GM12875 (cell line): Measurements from ENCODE around the gene KCNMA1.

Experiments
- H3K4me3 ChIP-seq: one replicate; pipeline ENCODE4 v1.5.1; 2011; ENCODE audit warnings: low read depth, low read length, control low read depth
- CTCF ChIP-seq: IDR thresholded peaks from 2 replicates; pipeline ENCODE4 v1.5.1; 2011; ENCODE audit warnings: low read depth, mild to moderate bottlenecking, control low read depth, inconsistent platforms, low read length, moderate library complexity, borderline replicate concordance; ENCODE audit not compliant: insufficient read depth

Gene KCNMA1

GRCh38 chr10:77283326-77283725, 354.3 kb downstream of the KCNMA1 start:
- no peak overlapping the region for H3K4me3 ChIP-seq
- no peak for TF ChIP-seq CTCF

DNA sequence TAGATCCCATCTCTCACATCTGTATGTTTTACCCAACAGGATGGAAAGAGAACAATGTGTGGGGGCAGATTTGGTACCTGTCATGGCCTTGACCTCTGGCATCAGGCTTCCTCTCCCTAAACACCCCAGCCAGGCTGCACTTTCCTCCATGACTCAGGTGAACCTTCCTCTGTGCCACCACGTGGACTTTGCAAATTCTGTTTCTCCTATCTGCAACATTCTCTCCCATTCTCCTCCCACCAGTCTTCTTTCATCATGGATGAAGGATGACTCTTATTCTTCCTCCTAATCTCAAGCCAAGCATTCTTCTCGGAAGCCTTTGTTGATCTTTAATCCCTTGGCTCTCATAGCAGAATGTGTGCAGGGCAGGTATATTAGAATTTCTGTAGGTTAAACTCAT, 355.4 kb downstream of the KCNMA1 start:
- TF ChIP-seq CTCF: no peak
- no peak overlapping the region for H3K4me3 ChIP-seq

GRCh38 chr10:77281719-77282118, 355.9 kb downstream of the KCNMA1 start:
- no peak overlapping the region for H3K4me3 ChIP-seq
- no peak for TF ChIP-seq CTCF

DNA sequence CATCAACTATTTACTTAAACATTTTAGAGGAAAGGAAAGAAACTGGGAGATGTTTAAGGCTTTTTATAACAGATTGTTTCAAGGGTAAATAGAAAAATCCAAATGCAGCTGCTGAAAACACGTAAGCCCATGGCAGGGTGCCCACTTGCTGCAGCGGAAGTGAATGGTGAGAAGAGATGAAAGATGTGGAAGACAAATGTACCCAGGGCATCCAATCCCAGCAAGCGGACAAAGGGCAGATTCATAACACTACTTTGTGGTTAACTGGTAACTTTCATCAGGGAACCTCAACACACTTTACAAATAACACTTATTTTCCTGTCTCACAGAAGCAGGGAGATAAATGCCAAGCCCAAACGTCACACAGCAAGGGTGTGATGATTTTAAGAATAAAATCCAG, 358.4 kb downstream of the KCNMA1 start:
- no peak for TF ChIP-seq CTCF
- H3K4me3 ChIP-seq: no peak overlapping the region

- H3K4me3 ChIP-seq: no peak overlapping the region
- no peak for TF ChIP-seq CTCF
Measured at GRCh38 chr10:77274046-77274795, 363.4 kb downstream of the KCNMA1 start.

DNA sequence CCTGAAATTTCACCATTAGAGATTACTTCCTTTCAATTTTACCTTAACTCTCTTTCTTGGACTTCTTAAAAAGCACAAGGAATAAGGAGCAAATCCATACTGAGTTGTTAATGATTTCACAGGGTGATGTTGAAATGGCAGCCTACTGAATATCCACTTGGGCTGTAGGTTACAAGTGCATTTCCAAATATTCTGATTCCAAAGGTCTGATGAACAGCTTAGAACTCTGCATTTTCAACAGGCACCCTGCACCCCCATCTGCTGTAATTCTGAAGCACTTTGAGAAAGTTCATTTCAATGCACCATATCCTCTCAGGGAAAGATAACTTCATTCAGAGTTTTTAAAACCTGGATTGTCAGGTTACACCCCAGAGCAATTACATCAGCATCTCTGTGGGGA, 368.4 kb downstream of the KCNMA1 start:
- TF ChIP-seq CTCF: no peak
- H3K4me3 ChIP-seq: no peak overlapping the region

GRCh38 chr10:77268721-77269120, 368.9 kb downstream of the KCNMA1 start:
- TF ChIP-seq CTCF: no peak
- H3K4me3 ChIP-seq: no peak overlapping the region
